Skin epidermis (tissue), 12 donors: ENCODE measurements around the gene EVC2.

Experiments used
- H3K27ac ChIP-seq, 21 experiments: fragments of 200-600 bp; sonication (generic) in 11 of 21; one replicate each; pipeline ENCODE4 v1.5.0; 2020; ENCODE audit warnings: mild to moderate bottlenecking in 3 of 21, inconsistent platforms in 2 of 21, moderate library complexity in 2 of 21
- H3K4me3 ChIP-seq, 7 experiments: fragments of 200-600 bp; sonication (generic) in 2 of 7; one replicate each; pipeline ENCODE4 v1.5.0; 2020; ENCODE audit warnings: inconsistent platforms in 2 of 7, mild to moderate bottlenecking in 2 of 7, moderate library complexity in 1 of 7

Gene EVC2

DNA sequence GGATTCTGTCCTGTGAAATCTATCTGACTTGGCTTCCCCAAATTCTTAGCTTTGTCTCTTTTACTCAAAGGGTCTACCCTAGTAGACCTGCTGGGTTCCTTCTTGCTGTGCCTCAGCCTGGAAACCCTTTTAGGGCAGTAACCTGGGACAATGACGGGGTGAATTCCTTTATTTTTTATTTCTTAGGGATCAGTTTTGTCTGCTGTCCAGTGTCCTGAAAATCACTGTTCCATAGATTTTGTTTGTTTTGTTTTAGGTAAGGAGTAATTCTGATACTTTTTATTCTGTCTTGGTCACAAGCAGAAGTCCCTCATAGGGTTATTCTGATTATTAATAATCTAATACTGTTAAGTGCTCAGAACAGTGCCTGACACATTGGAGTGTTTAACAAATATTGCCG, 118.9 kb downstream of the EVC2 start:
- Histone ChIP-seq H3K27ac (no peak overlapping the region), H3K4me3 (no peak overlapping the region)

DNA sequence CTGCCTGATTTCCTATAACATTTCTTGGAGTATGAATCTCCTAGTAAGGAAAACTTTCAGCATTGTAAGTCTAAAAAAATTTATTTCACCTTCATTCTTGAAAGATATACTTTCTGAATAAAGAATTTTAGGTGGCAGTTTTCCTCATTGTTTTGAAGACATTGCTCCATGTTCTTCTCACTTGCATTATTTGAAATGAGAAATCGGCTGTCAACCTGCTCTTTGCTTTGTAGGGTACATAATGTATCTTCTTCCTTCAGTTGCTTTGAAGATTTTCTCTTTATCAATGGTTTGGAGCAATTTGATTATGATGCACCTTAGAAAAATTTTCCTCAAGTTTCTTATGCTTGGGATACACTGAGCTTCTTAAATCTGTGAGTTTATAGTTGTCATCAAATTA, 120.3 kb downstream of the EVC2 start:
- no peak overlapping the region for H3K27ac ChIP-seq
- H3K4me3 ChIP-seq = no peak overlapping the region

GRCh38 chr4:5575941-5576340, 132.4 kb downstream of the EVC2 start:
- no peak overlapping the region for H3K4me3 ChIP-seq
- no peak overlapping the region for H3K27ac ChIP-seq

DNA sequence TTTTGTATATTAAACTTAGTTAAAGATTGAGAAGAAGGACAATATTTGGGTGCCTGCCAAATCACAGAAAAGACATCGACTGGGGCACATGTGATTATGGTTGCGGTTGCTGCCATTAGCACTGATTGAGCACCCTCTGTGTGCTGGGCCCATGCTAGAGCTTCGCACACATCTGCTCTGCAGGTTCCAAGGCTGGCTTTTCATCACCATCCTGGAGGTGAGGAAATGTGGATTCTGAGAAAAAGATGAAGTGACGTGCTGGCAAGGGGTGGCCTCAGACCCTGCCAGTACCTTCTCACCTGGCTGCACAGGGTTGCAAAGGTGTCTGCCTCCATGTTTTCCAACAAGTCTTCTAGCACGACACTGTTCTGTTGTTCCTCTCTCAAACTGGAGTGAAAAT, 134.0 kb downstream of the EVC2 start:
- H3K4me3 ChIP-seq = no peak overlapping the region
- H3K27ac ChIP-seq = no peak overlapping the region

DNA sequence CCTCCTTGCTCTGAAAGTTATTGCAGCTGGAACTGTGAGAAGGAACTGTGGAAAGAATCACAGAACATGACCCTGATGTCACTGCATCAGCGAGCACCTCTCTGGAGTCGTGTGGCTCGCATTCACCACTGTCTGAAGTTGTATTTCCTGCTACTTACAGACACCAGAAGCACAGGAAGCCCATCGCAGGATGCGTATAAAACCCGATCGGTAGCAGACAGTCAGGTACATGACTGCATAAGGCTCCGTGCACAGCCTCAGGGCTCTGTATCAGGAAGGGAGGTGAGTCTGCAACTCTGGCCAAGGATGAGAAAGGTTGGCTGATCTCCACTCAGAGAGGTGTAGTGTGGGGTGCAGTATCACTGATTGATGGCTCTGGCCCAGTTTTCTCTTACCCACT, 134.4 kb downstream of the EVC2 start:
- no peak overlapping the region for H3K27ac ChIP-seq
- no peak overlapping the region for H3K4me3 ChIP-seq

DNA sequence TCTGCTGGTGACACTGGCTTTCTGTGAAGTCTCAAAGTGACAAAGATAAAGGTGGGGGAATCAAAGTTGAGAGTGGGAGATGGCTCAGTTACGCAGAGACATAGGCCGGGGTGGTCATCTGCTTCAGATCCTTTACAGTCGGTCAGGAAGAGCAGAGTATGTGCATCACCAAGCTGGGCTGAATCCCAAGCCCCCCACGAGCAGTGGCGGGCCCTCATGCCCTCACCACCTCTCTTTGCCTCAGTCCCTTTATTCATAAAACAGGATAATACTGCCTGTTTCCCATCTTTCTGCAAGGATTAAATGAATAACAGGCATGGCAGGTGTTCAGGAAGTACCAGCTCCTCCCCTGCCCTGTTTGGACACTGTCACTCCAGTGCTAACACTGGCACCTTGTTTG, 135.6 kb downstream of the EVC2 start:
- H3K27ac ChIP-seq = no peak overlapping the region
- H3K4me3 ChIP-seq = no peak overlapping the region

- H3K4me3 ChIP-seq = no peak overlapping the region
- H3K27ac ChIP-seq = no peak overlapping the region
These were observed 136.2 kb downstream of the EVC2 start for GRCh38 chr4:5572114-5572513.

DNA sequence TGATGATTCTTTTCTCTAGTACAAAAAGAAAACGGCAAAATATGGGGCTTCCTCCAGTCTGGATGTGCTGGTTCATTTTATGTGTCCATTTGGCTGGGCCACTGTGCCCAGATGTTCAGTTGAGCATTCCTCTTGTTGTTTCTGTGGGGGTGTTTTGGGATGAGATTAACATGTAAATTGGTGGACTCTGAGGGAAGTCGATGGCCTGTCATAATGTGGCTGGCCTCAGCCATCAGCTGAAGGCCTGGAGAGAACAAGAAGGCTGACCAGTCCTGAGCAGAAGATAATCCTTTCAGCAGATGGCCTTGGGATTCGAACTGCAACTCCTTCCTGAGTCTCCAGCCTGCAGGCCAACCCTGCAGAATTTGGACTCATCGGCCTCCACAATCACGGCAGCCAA, 136.7 kb downstream of the EVC2 start:
- Histone ChIP-seq H3K27ac (no peak overlapping the region), H3K4me3 (no peak overlapping the region)

- H3K27ac ChIP-seq = no peak overlapping the region
- H3K4me3 ChIP-seq = no peak overlapping the region
These were observed 138.9 kb downstream of the EVC2 start for GRCh38 chr4:5569451-5569850.

DNA sequence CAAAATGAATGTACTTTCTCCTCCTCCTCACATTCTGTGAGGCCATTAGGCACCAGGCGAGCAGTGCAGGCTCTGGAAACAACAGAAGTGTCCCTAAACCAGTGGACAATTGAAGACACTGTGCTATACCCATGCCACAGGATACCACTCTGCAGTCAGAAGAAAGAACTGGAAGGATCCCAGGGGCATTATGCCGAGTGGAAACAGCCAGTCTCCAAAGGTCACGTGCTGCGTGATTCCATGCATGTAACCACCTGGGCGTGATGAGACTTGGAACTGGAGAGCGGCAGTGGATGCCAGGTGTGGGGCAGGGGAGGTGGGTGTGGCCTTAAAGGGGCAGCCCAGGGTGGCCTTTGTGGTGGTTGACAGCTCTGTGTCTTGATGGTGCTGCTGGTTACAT, 139.4 kb downstream of the EVC2 start:
- Histone ChIP-seq H3K27ac (no peak overlapping the region), H3K4me3 (no peak overlapping the region)

DNA sequence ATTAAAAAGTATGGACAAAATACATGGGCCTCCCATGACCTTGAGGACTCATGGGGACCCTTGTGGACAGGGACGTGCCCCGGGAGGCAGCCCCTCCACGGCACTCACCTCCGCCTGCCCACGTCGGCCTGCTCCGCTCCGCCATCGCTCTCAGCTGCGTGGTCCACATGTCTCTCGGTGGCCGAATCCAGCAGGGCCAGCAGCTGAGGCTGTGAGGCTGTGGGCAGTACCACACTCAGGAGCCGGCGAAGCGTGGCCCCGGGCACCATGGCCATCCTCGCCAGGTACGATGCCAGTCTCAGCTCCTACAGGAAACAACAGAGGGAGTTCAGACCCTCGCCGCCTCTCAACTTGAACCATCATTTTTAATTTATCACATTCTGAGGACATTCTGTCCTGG, 140.0 kb downstream of the EVC2 start:
- Histone ChIP-seq H3K4me3 (no peak overlapping the region), H3K27ac (no peak overlapping the region)

DNA sequence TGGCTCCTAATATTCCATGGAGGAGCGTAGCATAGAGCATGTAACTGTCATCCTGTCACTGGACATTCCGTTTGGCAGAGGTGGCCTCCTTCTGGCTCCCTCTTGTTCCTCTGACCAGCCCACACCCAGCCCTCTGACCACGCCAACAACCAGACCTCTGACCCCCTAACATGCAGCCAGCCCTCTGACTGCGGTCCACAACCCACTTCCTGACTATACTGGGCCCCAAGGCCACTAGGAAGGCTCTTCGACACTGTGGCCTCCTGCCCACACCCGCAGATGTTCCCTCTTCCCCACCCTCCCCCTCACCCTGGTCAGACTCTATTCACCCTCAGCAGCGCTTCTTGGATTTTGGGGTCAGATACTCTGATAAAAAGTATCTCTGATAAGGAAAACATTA, 141.4 kb downstream of the EVC2 start:
- Histone ChIP-seq H3K27ac (no peak overlapping the region), H3K4me3 (no peak overlapping the region)

- no peak overlapping the region for H3K27ac ChIP-seq
- H3K4me3 ChIP-seq = no peak overlapping the region
These were observed 141.8 kb downstream of the EVC2 start for GRCh38 chr4:5566526-5566925.

DNA sequence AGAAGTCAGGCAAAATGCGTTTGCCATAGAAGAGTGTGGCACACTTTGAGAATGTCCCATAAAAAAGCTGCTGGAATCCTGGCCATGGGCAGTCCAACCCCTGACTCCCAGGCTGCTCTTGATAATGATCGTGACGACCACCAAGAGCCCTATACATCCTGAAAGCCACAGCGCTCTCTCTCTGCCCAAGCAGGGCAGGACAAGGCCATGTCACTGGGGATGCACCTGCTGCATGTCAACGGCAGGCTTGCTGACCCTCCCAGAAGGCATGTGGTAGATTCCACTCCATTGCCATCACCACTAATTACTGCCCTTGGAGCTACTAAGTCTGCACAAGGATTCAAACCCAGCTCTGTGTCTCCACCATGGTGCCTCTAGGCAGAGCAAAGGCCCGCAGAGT, 144.5 kb downstream of the EVC2 start:
- no peak overlapping the region for H3K4me3 ChIP-seq

DNA sequence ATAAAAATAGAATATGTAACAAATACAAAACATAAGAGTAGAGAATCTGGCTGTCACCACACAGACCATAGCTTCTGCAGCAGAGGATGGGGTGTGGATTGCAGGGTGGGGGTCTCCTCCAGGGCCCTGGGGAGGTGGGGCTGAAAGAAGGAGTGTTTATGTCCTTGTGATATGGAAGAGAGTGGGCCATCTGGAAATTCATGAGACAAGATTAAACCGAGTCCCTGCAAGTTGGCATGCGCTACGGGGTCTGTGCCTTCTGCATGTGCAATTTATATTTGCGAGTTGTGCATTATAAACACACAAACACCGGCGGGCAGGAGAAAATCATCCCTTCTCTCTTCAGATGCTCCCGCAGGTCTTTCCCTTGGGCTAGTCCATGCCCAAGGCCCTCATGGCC, 145.9 kb downstream of the EVC2 start:
- H3K4me3 ChIP-seq = no peak overlapping the region

More for the DNA sequence above, 144.5 kb downstream of the EVC2 start:
- H3K27ac ChIP-seq = no peak overlapping the region

DNA sequence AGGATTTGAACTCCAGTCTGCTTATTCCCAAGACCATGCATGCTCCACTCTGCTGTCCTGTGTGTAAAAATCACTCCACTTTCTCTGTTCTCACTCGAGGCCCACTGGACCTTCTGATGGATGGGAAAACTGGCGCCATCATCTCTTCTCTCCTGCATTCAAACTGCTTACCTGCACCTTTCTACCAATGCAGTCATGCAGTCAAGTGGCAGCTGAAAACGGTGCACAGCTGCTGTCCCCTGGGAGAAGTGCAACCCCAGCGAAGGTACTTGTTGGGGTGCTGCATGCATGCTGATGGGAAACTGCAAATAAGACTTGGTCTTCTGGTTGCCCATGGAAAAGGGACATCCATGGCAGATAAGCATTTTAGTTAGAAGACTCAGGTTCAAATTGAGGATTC, 147.1 kb downstream of the EVC2 start:
- H3K27ac ChIP-seq = no peak overlapping the region
- no peak overlapping the region for H3K4me3 ChIP-seq

More for the DNA sequence above, 145.9 kb downstream of the EVC2 start:
- H3K27ac ChIP-seq = no peak overlapping the region

DNA sequence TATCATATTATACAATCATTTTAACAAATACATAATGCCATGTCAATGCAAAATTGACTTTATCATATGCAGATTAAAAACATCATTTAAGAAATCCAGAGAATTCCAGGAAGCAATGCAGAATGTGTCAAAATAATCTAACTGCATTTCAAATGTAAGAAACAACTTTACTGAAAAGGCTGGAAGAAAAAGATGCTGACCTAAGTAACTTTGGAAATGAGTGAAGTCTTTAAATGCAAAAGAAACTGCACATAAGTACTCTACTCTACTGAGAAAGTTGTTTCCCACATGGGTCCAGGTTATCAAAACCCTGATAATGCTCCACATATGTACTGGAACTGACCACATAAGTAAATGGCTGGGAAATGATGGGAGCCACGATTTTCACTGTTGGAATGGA, 149.9 kb downstream of the EVC2 start:
- no peak overlapping the region for H3K27ac ChIP-seq
- no peak overlapping the region for H3K4me3 ChIP-seq

DNA sequence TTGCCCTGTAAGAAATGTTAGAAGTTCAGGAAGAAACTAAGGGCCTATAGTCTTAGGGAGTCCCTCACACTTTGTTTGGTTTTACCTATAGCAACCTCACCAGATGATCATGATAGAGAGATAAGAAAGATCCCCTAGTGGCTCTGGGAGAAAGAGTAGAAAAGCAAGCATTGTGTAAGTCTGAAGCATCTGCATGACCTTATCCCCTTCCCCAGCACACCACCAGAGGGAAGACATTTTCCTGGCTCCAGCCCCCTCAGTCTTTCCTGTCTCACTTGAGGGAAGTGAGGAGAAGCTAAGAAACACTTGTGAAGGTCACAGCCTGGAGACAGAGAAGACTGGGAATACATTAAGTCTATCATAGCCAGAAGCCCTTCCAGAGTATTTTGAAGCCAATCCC, 154.0 kb downstream of the EVC2 start:
- no peak overlapping the region for H3K4me3 ChIP-seq
- no peak overlapping the region for H3K27ac ChIP-seq

- no peak overlapping the region for H3K27ac ChIP-seq
- H3K4me3 ChIP-seq = no peak overlapping the region
These were observed 154.6 kb downstream of the EVC2 start for GRCh38 chr4:5553801-5554200.

- no peak overlapping the region for H3K27ac ChIP-seq
- no peak overlapping the region for H3K4me3 ChIP-seq
These were observed 155.9 kb downstream of the EVC2 start for GRCh38 chr4:5552451-5552850.

- no peak overlapping the region for H3K27ac ChIP-seq
- no peak overlapping the region for H3K4me3 ChIP-seq
These were observed 160.6 kb downstream of the EVC2 start for GRCh38 chr4:5547651-5548249.

GRCh38 chr4:5545271-5545670, 163.1 kb downstream of the EVC2 start:
- H3K27ac ChIP-seq = no peak overlapping the region
- H3K4me3 ChIP-seq = no peak overlapping the region

GRCh38 chr4:5544762-5545161, 163.6 kb downstream of the EVC2 start:
- Histone ChIP-seq H3K4me3 (no peak overlapping the region), H3K27ac (no peak overlapping the region)
